ENCODE data around the gene BRIP1.
A peak's percentile ranks its signal among the peaks of the same experiment; 100 is the strongest.

Gene BRIP1

DNA sequence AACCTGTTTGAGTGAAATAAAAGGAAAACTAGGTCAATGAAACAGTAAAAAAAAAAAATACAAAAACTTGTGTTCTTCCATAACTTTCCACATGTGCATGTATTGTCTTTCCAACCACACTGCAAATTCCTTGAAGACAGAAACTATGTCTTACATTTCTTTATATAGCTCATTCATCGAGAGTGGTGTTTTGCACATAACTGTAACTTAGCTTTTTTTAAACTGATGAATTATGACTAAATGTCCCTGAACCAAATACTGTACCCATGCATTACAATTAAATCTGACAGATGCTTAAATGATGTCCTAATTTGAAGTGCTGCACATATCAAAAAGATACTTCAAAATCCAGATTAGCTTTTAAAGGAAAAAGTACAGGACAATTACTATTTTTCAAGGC is 50.1 kb downstream of the BRIP1 start:
- DNase-seq (ENCODE audit: low read depth), result no peak
- no peak overlapping the region for H3K4me3 ChIP-seq (ENCODE audit: low read length)
- TF ChIP-seq, protein P1, sequence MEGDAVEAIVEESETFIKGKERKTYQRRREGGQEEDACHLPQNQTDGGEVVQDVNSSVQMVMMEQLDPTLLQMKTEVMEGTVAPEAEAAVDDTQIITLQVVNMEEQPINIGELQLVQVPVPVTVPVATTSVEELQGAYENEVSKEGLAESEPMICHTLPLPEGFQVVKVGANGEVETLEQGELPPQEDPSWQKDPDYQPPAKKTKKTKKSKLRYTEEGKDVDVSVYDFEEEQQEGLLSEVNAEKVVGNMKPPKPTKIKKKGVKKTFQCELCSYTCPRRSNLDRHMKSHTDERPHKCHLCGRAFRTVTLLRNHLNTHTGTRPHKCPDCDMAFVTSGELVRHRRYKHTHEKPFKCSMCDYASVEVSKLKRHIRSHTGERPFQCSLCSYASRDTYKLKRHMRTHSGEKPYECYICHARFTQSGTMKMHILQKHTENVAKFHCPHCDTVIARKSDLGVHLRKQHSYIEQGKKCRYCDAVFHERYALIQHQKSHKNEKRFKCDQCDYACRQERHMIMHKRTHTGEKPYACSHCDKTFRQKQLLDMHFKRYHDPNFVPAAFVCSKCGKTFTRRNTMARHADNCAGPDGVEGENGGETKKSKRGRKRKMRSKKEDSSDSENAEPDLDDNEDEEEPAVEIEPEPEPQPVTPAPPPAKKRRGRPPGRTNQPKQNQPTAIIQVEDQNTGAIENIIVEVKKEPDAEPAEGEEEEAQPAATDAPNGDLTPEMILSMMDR (IDR thresholded peaks at IDR 0.05; ENCODE audit: insufficient read depth, low read depth, low read length, missing control alignments), result no peak

DNA sequence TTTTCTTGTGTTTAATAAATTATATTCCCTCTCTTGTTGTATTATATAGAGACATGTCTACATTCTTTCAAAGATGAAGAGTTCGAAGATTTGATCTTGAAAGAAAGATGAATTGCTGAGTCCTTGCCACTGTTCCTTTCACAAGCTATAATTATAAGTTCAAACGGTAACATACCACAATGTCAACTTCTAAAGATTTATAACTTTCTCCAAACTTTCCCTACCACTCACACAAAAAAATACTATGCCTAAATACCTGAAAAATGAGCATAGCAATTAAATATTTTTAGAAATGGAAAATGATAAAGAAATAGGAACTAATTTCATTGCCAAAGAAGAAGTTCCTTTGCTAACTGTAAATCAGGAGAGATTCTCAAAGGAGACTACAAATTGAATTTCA is 50.6 kb downstream of the BRIP1 start:
- no peak overlapping the region for H3K4me3 ChIP-seq (ENCODE audit: low read length)
- no peak for DNase-seq (ENCODE audit: low read depth)
- TF ChIP-seq, protein P1 (IDR thresholded peaks at IDR 0.05; ENCODE audit: insufficient read depth, low read depth, low read length, missing control alignments), result no peak

DNA sequence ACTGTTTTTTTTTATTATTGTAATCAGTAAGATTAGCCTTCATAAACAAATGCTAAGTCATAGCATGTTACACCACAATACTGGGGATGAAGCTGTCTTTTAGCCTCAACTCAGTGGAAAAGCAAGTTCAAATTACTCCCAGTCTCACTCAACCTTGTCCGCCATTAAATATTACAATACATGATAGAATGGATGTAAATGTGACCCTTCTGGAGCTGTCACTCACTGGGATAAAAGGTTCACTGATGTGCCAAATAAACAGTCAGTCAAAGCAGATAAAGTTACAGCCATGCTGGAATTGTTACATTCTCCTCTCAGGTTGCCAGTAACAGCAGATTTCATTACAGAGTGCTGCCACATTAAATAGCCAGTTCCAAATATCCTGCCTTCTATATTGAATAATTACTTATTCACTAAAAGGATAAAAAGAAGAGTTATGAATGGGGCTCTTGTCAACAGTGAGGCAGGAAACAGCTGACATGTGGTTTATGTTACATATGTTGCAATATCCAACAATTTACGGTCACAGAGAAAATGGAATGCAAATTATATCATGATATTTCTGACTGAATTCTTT is 53.4 kb downstream of the BRIP1 start:
- TF ChIP-seq, protein P1 (IDR thresholded peaks at IDR 0.05; ENCODE audit: insufficient read depth, low read depth, low read length, missing control alignments), result no peak
- no peak overlapping the region for H3K4me3 ChIP-seq (ENCODE audit: low read length)
- peak; percentile 50 for DNase-seq (ENCODE audit: low read depth)

DNA sequence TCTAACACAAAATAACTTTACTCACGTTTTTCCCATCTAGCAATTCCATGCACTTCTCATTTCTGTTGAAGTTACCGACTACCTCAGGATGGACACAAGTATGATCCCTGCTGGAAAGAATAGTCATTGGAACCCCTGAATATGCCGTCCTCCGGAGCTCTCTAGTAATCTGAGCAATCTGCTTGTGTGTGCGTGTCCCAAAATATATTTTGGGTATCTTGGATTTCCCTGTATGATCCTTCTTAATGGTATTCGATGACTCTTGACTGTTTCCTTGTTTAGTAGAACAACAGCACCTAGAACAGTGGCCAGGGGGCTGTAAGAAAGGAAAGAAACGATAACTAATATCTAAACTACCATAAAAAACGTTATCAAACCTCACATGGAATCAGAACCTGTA is 54.9 kb downstream of the BRIP1 start:
- DNase-seq (ENCODE audit: low read depth), result no peak
- TF ChIP-seq, protein P1 (IDR thresholded peaks at IDR 0.05; ENCODE audit: insufficient read depth, low read depth, low read length, missing control alignments), result no peak

DNA sequence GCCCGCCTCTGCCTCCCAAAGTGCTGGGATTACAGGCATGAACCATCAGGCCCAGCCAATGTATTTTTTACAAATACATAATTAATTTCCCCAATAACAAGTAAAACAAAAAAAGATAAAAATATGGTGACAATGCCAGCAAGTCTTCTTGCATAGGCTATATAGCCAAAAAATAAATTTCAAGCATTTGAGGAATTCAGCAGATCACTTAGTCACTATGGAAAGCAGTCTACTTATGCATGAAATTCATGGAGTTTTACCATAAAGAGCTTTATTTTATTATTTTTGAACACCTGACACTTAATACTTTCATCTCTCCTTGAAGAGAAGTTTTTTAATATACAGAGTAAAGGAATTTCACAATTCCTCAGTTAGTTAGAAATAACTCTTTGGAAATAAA is 56.4 kb downstream of the BRIP1 start:
- TF ChIP-seq, protein P1 (IDR thresholded peaks at IDR 0.05; ENCODE audit: insufficient read depth, low read depth, low read length, missing control alignments), result no peak
- no peak for DNase-seq (ENCODE audit: low read depth)
- H3K4me3 ChIP-seq (ENCODE audit: low read length), result no peak overlapping the region

More for the DNA sequence above, 54.9 kb downstream of the BRIP1 start:
- H3K4me3 ChIP-seq (ENCODE audit: low read length), result no peak overlapping the region

DNA sequence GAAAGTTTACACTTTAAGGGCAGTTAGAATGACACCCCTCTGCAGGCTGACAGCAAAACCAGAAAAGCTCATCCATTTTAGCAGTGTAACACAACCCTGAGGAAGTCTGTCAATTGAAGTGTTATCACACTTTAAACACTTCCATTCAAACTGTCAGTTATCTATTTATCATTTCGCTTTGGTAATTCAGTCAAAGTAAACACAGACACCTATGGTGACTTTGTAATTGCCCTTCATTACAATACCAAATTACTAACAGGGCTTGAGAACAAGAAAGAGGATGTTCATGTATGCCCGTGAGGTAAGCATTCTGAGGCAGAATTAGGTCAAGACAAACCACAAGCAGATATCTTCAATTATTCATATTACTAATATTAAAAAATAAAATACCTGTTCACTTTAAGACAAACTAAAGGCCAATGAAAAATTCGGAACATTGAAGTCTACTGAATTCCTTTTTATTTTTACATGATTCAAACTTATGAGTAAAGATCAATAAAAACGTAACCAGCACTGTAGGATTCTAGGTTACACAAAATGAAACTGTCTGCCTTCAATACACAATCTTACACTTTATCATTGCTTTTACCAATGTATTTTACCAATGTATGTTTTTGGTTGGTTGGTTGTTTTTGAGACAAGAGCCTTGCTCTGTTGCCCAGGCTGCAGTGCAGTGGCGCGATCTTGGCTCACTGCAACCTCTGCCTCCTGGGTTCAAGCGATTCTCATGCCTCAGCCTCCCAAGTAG is 57.1 kb downstream of the BRIP1 start:
- no peak overlapping the region for H3K4me3 ChIP-seq (ENCODE audit: low read length)
- no peak for DNase-seq (ENCODE audit: low read depth)
- TF ChIP-seq, protein P1 (IDR thresholded peaks at IDR 0.05; ENCODE audit: insufficient read depth, low read depth, low read length, missing control alignments), result no peak

DNA sequence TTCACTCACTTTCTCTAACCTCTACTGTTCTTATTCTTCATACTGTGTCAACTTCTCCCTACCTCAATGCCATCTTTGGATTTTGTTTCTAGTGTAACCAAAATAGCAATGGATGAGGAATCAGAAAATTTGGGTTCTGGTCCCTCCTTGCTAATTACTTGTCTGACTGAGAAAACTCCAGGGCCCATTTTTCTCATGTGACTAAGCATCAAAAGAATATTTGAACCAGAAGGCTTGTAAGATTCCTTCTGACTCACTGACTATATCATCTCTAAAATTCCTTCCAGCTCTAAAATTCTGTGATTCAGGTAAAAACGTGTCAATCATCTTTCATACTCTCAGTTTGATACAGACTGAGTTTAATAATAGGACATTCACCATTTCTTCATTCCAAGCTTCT is 57.9 kb downstream of the BRIP1 start:
- DNase-seq (ENCODE audit: low read depth), result peak; percentile 76
- H3K4me3 ChIP-seq (ENCODE audit: low read length), result no peak overlapping the region

More for the DNA sequence above, 57.9 kb downstream of the BRIP1 start:
- TF ChIP-seq, protein P1 (IDR thresholded peaks at IDR 0.05; ENCODE audit: insufficient read depth, low read depth, low read length, missing control alignments), result no peak

Measured in epithelial cell of esophagus (primary cell).